A549 (cell line): ENCODE data around the gene EHBP1. TPM values are rescaled to one million over a fixed set of nuclear protein-coding genes. Genes with fewer than 3 reads are reported as not detected.

ENCODE experiments used
- ATAC-seq, 2 experiments: fragments of 200-7000 bp in 1 of 2; fragments of >200 bp in 1 of 2; cut with Nextera tagmentation in 1 of 2; cut with Tn5 transposase in 1 of 2; 3 replicates each; pipeline versions ENCODE4 v1.8.0 to v1.9.1; 2018 to 2020; ENCODE audit warnings: mild to moderate bottlenecking in 1 of 2, moderate library complexity in 1 of 2
- CTCF ChIA-PET: fragments of 300-600 bp; sonication (Branson Sonifier 250); formaldehyde crosslinking; extraction: SDS; loops from one replicate; lab custom pipeline; 2021; ENCODE audit warnings: antibody characterized with exemption, inconsistent platforms; lab: Yijun Ruan, JAX
- POLR2A ChIA-PET: fragments of 350-600 bp; formaldehyde crosslinking; extraction: SDS; loops from one replicate; lab custom pipeline; 2021; ENCODE audit warnings: antibody characterized with exemption, inconsistent platforms; lab: Yijun Ruan, JAX
- DNase-seq, 2 experiments: peaks; one replicate each; pipeline versions ENCODE4 v3.0.0 to v3.0.0-alpha.2; 2011 to 2016; ENCODE audit warnings: low read depth in 1 of 2, low spot score in 1 of 2
- FAIRE-seq: peaks from 2 replicates; lab custom pipeline; 2011; peaks lifted over from hg19 to GRCh38; lab: Jason Lieb, UNC
- H3K27ac ChIP-seq, 2 experiments: fragments of >200 bp; sonication (Bioruptor Twin); formaldehyde crosslinking; 3 replicates each; pipeline ENCODE4 v1.5.1; 2016 to 2017
- H3K4me1 ChIP-seq: fragments of >200 bp; sonication (Bioruptor Twin); formaldehyde crosslinking; 3 replicates; pipeline ENCODE4 v1.6.1; 2016
- H3K4me2 ChIP-seq: fragments of >200 bp; sonication (Bioruptor Twin); formaldehyde crosslinking; 3 replicates; pipeline ENCODE4 v1.6.1; 2016
- H3K4me3 ChIP-seq: fragments of >200 bp; sonication (Bioruptor Twin); formaldehyde crosslinking; 3 replicates; pipeline ENCODE4 v1.5.1; 2016
- H3K9me3 ChIP-seq: fragments of >200 bp; sonication (Bioruptor Twin); formaldehyde crosslinking; 3 replicates; pipeline ENCODE4 v1.6.1; 2016
- BHLHE40 ChIP-seq: IDR thresholded peaks from 2 replicates; pipeline ENCODE4 v1.6.1; 2012; ENCODE audit warnings: low read depth, low read length, inconsistent platforms
- CBX8 ChIP-seq: fragments of 200-600 bp; sonication (generic); IDR thresholded peaks from 2 replicates; pipeline ENCODE4 v1.6.1; 2016
- EP300 ChIP-seq, 2 experiments: fragments of >200 bp; sonication (Bioruptor Twin); formaldehyde crosslinking; IDR thresholded peaks; 2 replicates in 1 of 2; 3 replicates in 1 of 2; pipeline ENCODE4 v1.6.1; 2016 to 2017
- ESRRA ChIP-seq: fragments of 150-350 bp; IDR thresholded peaks from 2 replicates; pipeline ENCODE4 v1.6.1; 2014; ENCODE audit warnings: mild to moderate bottlenecking, low read length, borderline replicate concordance
- FOSL2 ChIP-seq, 2 experiments: fragments of 450-650 bp in 1 of 2; fragments of >200 bp in 1 of 2; sonication (Bioruptor Twin) in 1 of 2; formaldehyde crosslinking; IDR thresholded peaks; 2 replicates each; pipeline versions ENCODE4 v1.5.0 to v1.6.1; 2016 to 2020; ENCODE audit warnings: mild to moderate bottlenecking in 1 of 2, moderate library complexity in 1 of 2
- FOXS1 ChIP-seq: fragments of 250-450 bp; sonication (Bioruptor Pico); IDR thresholded peaks from 2 replicates; pipeline ENCODE4 v1.5.0; 2020; ENCODE audit warnings: mild to moderate bottlenecking, moderate library complexity
- HDAC2 ChIP-seq: fragments of 200-600 bp; sonication (generic); IDR thresholded peaks from 2 replicates; pipeline ENCODE4 v1.6.1; 2016
- HOXB13 ChIP-seq: fragments of 250-450 bp; sonication (Bioruptor Pico); IDR thresholded peaks from 2 replicates; pipeline ENCODE4 v1.5.0; 2020; ENCODE audit warnings: low read depth, mild to moderate bottlenecking, moderate library complexity
- HOXB5 ChIP-seq: fragments of 250-450 bp; sonication (Bioruptor Pico); IDR thresholded peaks from 2 replicates; pipeline ENCODE4 v1.5.0; 2020; ENCODE audit warnings: mild to moderate bottlenecking, moderate library complexity
- JUNB ChIP-seq: fragments of >200 bp; sonication (Bioruptor Twin); formaldehyde crosslinking; IDR thresholded peaks from 2 replicates; pipeline ENCODE4 v1.6.1; 2016
- KDM1A ChIP-seq: fragments of 200-600 bp; sonication (generic); IDR thresholded peaks from 2 replicates; pipeline ENCODE4 v1.6.1; 2016; ENCODE audit warnings: low read depth, mild to moderate bottlenecking
- KDM5A ChIP-seq: fragments of 200-600 bp; sonication (generic); IDR thresholded peaks from 2 replicates; pipeline ENCODE4 v1.6.1; 2016; ENCODE audit warnings: antibody characterized with exemption, mild to moderate bottlenecking
- MAFK ChIP-seq: fragments of 450-650 bp; IDR thresholded peaks from 2 replicates; pipeline ENCODE4 v1.6.1; 2014; ENCODE audit not compliant: partially characterized antibody
- MYC ChIP-seq: IDR thresholded peaks from 2 replicates; pipeline ENCODE4 v1.6.1; 2012; ENCODE audit warnings: mild to moderate bottlenecking, inconsistent platforms, low read length, improper control_type of control experiment, borderline replicate concordance
- RARB ChIP-seq: fragments of 250-450 bp; sonication (Bioruptor Pico); IDR thresholded peaks from 2 replicates; pipeline ENCODE4 v1.8.0; 2021; ENCODE audit warnings: mild to moderate bottlenecking, moderate library complexity
- RNF2 ChIP-seq: fragments of 200-600 bp; sonication (generic); IDR thresholded peaks from 2 replicates; pipeline ENCODE4 v1.6.1; 2016; ENCODE audit warnings: low read depth, mild to moderate bottlenecking, antibody characterized with exemption, moderate library complexity, borderline replicate concordance
- TP53 ChIP-seq: fragments of 250-450 bp; sonication (Bioruptor Pico); IDR thresholded peaks from 2 replicates; pipeline ENCODE4 v1.5.0; 2021; ENCODE audit warnings: mild to moderate bottlenecking, moderate library complexity
- ZSCAN20 ChIP-seq: fragments of 250-450 bp; sonication (Bioruptor Pico); IDR thresholded peaks from 2 replicates; pipeline ENCODE4 v1.8.0; 2022; ENCODE audit warnings: mild to moderate bottlenecking, moderate library complexity
- WGBS: methylation state at CpG from one replicate; pipeline ENCODE4 v1.1.6; 2017; ENCODE audit errors: missing lambda C conversion rate; 5-methylcytosine and 5-hydroxymethylcytosine counted together
- polyA plus RNA-seq, 4 experiments: library from polyadenylated mRNA; depleted of rRNA in 3 of 4; stranded (reverse); fragments of >200 nt; fragmentation: RNase III in 1 of 4; extraction: RNeasy Plus Mini Kit Qiagen cat#74134 plus additional on column Dnase treatment in 1 of 4; gene quantifications; 2 replicates in 3 of 4; 3 replicates in 1 of 4; pipeline ENCODE4 v1.2.3, GENCODE V29; 2011 to 2017
- TF ChIP-seq, protein P1 (sequence below): fragments of 250-450 bp; sonication (Bioruptor Pico); IDR thresholded peaks from 2 replicates; pipeline ENCODE4 v1.5.0; 2021; ENCODE audit warnings: mild to moderate bottlenecking, moderate library complexity, borderline replicate concordance
- TF ChIP-seq, protein P2 (sequence below): fragments of 200-600 bp; sonication (generic); IDR thresholded peaks from 2 replicates; pipeline ENCODE4 v1.6.1; 2016; ENCODE audit warnings: antibody characterized with exemption, mild to moderate bottlenecking, moderate library complexity
- TF ChIP-seq, protein P3 (sequence below): fragments of >200 bp; sonication (Bioruptor Twin); formaldehyde crosslinking; IDR thresholded peaks from 2 replicates; pipeline ENCODE4 v1.6.1; 2016
- TF ChIP-seq, protein P4 (sequence below): fragments of 150-350 bp; IDR thresholded peaks from 2 replicates; pipeline ENCODE4 v1.6.1; 2014; ENCODE audit warnings: low read depth, mild to moderate bottlenecking, low read length

The EHBP1 gene
- polyA plus RNA-seq, 2 of the 4 experiments (the other 2 are of a cell fraction) = 65.7 to 204 TPM

DNA sequence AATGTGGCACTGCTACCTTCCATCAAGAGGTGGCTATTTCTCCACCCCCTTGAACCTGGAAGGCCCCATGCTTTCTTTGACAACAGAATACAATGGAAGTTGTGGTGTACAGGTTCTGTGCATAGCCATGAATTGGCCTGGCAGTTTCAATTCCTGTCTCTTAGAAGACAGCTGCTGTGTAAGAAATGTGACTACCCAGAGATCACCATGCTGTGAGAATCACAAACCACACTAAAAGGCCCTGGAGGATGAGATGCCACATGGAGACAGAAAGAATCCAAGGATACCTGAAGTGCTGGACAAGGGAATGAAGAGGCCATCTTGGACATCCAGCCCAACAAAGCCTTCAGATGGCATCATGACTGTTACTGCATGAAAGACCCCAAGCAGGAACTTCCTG, 47.7 kb upstream of the EHBP1 start (continued):
- TF ChIP-seq, protein P1, sequence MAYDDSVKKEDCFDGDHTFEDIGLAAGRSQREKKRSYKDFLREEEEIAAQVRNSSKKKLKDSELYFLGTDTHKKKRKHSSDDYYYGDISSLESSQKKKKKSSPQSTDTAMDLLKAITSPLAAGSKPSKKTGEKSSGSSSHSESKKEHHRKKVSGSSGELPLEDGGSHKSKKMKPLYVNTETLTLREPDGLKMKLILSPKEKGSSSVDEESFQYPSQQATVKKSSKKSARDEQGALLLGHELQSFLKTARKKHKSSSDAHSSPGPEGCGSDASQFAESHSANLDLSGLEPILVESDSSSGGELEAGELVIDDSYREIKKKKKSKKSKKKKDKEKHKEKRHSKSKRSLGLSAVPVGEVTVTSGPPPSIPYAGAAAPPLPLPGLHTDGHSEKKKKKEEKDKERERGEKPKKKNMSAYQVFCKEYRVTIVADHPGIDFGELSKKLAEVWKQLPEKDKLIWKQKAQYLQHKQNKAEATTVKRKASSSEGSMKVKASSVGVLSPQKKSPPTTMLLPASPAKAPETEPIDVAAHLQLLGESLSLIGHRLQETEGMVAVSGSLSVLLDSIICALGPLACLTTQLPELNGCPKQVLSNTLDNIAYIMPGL (CRISPR knock-in tag) = no peak
- TF ChIP-seq CBX8 (no peak), FOXS1 (CRISPR knock-in tag) (no peak), BHLHE40 (no peak)

DNA sequence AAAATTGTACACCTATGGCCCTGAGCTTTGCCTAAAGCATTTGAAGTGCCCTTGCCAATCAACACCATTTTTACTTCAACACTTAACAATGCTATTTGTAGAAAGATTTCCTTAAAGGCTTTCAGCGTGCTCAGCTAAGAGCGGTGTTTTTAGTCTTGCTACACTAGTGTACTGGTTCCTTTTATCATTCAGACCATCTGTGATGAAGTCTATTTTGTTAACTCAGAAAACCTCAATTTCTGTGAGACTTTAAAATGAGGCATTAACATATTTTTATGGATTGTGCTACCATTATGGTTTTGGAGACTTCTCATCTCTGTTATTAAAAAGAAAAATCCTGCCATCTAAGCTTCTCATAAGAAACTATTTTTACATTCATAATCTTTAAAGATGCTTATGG, 46.6 kb upstream of the EHBP1 start:
- Histone ChIP-seq H3K27ac (peak overlapping the region in 1 of 2 experiments; percentile 11; a peak in 1 of 6 replicates), H3K4me1 (peaks cover 50% of the 10 kb centered on the region), H3K9me3 (peaks cover 9% of the 10 kb centered on the region; the same call in 2 of the 3 replicates), H3K4me2 (no peak overlapping the region), H3K4me3 (no peak overlapping the region)
- 93% methylated on average over 2 of the region's 2 CpGs for WGBS
- FAIRE-seq (peak; percentile 61), ATAC-seq (no peak), DNase-seq (no peak)
- TF ChIP-seq ESRRA (no peak), KDM1A (no peak), BHLHE40 (no peak), EP300 (IDR thresholded peaks at IDR 0.05) (no peak), ZSCAN20 (CRISPR knock-in tag) (no peak)
- TF ChIP-seq, protein P2, sequence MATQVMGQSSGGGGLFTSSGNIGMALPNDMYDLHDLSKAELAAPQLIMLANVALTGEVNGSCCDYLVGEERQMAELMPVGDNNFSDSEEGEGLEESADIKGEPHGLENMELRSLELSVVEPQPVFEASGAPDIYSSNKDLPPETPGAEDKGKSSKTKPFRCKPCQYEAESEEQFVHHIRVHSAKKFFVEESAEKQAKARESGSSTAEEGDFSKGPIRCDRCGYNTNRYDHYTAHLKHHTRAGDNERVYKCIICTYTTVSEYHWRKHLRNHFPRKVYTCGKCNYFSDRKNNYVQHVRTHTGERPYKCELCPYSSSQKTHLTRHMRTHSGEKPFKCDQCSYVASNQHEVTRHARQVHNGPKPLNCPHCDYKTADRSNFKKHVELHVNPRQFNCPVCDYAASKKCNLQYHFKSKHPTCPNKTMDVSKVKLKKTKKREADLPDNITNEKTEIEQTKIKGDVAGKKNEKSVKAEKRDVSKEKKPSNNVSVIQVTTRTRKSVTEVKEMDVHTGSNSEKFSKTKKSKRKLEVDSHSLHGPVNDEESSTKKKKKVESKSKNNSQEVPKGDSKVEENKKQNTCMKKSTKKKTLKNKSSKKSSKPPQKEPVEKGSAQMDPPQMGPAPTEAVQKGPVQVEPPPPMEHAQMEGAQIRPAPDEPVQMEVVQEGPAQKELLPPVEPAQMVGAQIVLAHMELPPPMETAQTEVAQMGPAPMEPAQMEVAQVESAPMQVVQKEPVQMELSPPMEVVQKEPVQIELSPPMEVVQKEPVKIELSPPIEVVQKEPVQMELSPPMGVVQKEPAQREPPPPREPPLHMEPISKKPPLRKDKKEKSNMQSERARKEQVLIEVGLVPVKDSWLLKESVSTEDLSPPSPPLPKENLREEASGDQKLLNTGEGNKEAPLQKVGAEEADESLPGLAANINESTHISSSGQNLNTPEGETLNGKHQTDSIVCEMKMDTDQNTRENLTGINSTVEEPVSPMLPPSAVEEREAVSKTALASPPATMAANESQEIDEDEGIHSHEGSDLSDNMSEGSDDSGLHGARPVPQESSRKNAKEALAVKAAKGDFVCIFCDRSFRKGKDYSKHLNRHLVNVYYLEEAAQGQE = no peak
- TF ChIP-seq, protein P3, sequence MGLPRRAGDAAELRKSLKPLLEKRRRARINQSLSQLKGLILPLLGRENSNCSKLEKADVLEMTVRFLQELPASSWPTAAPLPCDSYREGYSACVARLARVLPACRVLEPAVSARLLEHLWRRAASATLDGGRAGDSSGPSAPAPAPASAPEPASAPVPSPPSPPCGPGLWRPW = no peak
- POLR2A ChIA-PET = interaction anchor here (0.6 kb wide), 1 partner anchor 47 kb away, joined by 4 read pairs; the partner anchor contains the start of gene EHBP1
- CTCF ChIA-PET = interaction anchor here (0.6 kb wide), 1 partner anchor 244 kb away, joined by 3 read pairs; no protein-coding TSS in a partner anchor

DNA sequence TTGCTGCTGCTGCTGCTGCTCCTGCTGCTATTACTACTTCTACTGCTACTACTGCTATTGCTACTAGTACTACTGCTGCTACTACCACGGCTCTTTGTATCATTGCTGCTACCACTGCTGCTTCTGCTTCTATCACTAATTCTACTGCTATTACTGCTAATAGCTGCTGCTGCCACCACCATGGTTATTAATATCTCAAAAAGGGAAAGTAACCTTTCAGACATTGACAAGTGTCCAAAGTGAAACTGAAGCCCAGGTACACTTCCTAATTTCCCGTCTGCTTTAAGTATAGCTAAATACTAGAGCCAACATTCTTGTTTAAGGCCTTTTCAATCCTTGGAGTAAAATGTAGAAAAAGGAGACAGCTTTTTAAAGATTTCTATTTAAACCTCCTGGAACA, 45.4 kb upstream of the EHBP1 start:
- Histone ChIP-seq H3K4me1 (peaks cover 51% of the 10 kb centered on the region), H3K27ac (peak overlapping the region; percentile 11 to 23; a peak in 4 of 6 replicates), H3K4me3 (no peak overlapping the region), H3K4me2 (peak overlapping the region; percentile 41), H3K9me3 (peaks cover 9% of the 10 kb centered on the region; the same call in 2 of the 3 replicates)
- 84% methylated on average over 2 of the region's 2 CpGs for WGBS
- FAIRE-seq (no peak), ATAC-seq (no peak), DNase-seq (no peak)
- POLR2A ChIA-PET = no interaction called here
- CTCF ChIA-PET = interaction anchor here (1.0 kb wide), 1 partner anchor 25 kb away, joined by 3 read pairs; no protein-coding TSS in a partner anchor
- no peak for TF ChIP-seq TP53 (CRISPR knock-in tag)
- TF ChIP-seq EP300 (IDR thresholded peaks at IDR 0.05) = no peak
- TF ChIP-seq KDM1A = no peak
- TF ChIP-seq FOSL2 (IDR thresholded peaks at IDR 0.05) = no peak
- no peak for TF ChIP-seq FOSL2 (CRISPR knock-in tag; IDR thresholded peaks at IDR 0.05)
- TF ChIP-seq, protein P4, sequence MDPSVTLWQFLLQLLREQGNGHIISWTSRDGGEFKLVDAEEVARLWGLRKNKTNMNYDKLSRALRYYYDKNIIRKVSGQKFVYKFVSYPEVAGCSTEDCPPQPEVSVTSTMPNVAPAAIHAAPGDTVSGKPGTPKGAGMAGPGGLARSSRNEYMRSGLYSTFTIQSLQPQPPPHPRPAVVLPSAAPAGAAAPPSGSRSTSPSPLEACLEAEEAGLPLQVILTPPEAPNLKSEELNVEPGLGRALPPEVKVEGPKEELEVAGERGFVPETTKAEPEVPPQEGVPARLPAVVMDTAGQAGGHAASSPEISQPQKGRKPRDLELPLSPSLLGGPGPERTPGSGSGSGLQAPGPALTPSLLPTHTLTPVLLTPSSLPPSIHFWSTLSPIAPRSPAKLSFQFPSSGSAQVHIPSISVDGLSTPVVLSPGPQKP = no peak
- TF ChIP-seq MYC = no peak
- no peak for TF ChIP-seq HOXB5 (CRISPR knock-in tag)
- no peak for TF ChIP-seq MAFK
- no peak for TF ChIP-seq HOXB13
- no peak for TF ChIP-seq KDM5A
- TF ChIP-seq HDAC2 = no peak
- TF ChIP-seq, protein P2 = no peak
- TF ChIP-seq RNF2 = no peak
- no peak for TF ChIP-seq JUNB
- TF ChIP-seq, protein P3 = no peak
- no peak for TF ChIP-seq RARB (CRISPR knock-in tag)
